ENCODE measurements around the gene C1GALT1C1L.

GRCh38 chr2:43707255-43708015 is 31.2 kb upstream of the C1GALT1C1L start:
- no peak for TF ChIP-seq CTCF (IDR thresholded peaks at IDR 0.05)
- TF ChIP-seq POLR2A (IDR thresholded peaks at IDR 0.05) = no peak
